GM18951 (cell line): ENCODE results near the gene RETSAT.

ENCODE experiments used
- POLR2A ChIP-seq: IDR thresholded peaks from 4 replicates; pipeline ENCODE4 v1.6.1; 2011; ENCODE audit warnings: mild to moderate bottlenecking; ENCODE audit not compliant: insufficient read length, insufficient read depth; ENCODE audit errors: extremely low read depth
- in situ Hi-C: fragments of 300-500 bp; cut with MboI; formaldehyde crosslinking; loops from one replicate; pipeline ENCODE4 v1.12.0; 2022; ENCODE audit warnings: low sequenced_read_pairs, mixed read lengths, inconsistent platforms; ENCODE audit not compliant: unreplicated experiment

Gene RETSAT

DNA sequence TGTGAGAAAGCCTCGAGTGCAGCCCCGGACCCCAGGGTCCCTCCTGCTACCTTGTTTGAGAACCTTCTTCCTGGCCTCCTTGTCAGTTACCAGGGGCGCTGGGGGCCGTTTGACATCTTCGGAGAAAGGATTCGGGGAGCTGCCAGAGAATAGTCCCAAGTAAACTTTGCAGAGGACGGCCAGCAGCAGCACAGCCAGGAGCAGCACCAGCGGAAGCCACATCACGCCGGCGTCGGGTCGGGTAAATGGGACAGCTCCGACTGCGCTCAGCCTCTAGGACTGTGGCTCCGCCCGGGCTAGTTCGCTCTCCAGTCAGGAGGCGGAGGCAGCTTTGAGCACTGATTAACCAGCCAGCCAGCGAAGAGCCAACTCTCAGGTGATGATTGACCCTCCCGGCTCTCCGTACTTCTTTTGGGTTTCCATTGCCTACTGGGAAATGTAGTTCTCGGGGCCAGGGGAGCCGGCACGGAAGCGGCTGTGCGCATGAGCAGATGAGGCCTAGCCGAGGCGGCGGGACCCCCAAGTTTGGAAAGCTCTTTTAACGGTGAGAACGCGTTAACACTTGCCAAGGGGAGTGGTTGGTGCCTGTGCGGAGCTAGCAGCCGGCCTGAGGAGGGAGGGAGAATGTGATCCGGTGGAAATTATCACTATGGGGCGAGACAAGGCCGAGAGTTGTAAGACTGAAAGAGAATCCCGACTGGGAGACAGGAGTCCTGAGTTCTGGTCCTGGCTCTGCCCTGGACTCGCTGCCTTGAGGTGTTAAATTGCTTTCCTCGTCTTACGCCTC lies at the start of gene RETSAT, which contains the start of gene ELMOD3:
TSS of gene RETSAT (minus strand) at position 243 of the 787 bp plus-strand sequence. CDS start at position 222, 21 bp downstream.
TSS of gene ELMOD3 (plus strand) at position 484 of the 787 bp plus-strand sequence. CDS start 2,430 bp downstream, outside the sequence.
- in situ Hi-C loops: no loop called here

DNA sequence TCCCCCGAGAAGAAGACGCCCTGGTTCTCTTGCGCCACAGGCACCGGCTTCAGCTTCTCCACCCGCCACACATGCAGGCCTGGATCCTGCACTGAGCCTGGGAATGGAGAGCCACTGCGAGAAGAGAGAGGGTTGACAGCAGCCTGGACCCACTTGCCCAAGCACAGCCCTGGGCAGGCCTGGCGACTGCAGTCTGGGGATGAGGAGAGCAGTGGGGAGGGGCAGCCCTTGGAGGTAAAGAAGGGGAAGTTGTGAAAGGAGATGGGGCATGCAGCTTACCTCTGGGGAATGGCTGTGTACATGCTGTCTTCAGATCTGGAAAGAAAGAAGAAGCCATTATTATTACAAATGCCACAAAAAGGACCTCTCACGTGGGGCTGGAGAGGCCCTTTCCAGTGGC lies 47.5 kb upstream of the RETSAT start:
- in situ Hi-C loops: no loop called here

More for the DNA sequence above, at the start of gene RETSAT, which contains the start of gene ELMOD3:
- peak; percentile 99 for TF ChIP-seq POLR2A

DNA sequence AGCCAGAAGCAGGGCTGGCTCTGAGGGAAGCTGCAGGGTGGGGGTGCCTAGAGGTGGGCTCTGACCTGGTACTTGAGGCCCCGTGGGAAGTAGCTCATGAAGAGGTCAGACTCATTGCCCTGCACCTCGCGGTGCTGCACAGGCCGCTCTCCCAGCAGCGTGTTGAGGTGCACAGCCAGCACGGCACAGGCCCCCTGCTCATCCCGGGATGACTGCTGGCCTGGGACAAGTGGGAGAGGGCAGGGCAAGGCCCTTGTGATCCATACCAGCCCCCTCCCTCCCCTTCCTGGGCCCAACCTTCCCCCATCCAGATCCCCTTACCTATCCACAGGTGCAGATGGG lies 47.1 kb upstream of the RETSAT start:
- in situ Hi-C loops: no loop called here
- no peak for TF ChIP-seq POLR2A

More for the DNA sequence above, 47.5 kb upstream of the RETSAT start:
- TF ChIP-seq POLR2A: no peak

DNA sequence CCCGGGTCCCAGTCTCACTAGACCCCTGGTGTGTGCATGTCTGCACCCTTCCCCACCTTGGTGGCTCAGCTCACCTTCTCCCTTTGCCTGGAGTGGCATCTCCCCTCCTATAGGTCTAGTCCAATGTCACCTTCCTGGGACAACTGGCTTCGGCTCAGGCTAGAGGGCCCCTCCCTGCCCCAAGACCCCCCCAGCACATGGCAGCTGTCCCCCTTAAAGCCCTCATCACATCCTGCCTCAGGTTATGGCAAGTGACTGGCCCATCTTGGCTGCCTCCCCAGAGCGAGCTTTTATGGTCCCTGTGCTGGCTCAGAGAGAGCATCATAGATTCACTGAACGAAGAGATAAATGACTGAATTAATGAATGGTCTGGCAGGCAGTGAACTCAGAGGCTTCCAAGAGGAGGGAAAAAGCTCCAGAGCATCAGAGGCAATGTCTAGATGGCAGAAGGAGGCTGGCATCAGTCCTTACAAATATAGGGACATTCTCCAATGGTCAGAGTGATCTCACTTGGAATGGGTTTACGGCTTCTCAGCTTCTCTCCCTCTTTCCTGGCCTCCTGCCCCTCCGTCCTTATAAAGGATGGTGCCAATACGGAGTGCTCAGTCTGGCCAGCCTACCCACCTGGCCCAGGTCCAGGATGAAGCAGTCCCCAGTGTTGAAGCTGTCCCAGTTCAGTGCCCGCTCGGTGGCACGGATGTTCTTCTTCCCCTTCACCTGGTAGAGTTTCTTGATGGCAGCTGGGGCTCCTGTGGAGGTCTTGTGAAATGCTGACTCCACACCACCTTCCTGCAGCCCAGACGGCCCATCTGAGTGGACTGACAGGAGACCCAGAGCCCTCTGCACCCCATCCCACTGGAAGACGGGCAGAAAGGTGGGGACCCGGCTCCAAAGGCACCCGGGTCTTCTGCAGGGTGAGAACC lies 46.5 kb upstream of the RETSAT start:
- in situ Hi-C loops: no loop called here
- TF ChIP-seq POLR2A: no peak

DNA sequence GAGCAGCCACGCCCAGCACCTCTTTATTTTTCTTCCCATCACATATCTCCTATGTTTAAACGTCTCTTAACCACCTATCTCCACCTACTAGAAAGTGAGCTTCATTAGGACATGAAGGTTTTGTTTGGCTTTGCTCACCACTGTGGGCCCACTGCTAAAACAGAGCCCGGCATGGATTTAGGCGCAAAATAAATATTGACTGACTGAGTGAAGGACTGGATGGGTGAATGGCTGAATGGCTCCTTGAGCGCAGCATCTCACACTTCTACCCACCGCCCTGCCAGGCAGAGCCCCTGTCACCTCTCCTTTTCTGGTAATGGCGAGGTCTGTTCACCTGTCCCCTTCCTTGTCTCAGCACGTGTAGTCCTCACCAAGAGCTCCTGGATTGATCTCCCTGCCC lies 45.7 kb upstream of the RETSAT start:
- TF ChIP-seq POLR2A: no peak
- in situ Hi-C loops: no loop called here

DNA sequence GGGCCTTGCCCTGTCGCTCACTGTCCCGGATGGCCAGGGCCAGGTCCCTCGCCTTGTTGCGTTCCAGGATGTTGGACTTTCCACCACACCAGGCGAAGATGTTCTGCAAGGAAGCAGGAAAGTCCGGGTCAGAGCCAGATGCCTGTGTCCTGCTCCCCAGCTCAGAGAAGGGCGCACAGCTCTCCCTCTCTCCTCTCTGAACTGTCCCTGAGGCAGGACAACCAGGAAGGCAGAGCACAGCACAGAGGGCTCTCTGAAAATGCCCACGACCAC lies 44.8 kb upstream of the RETSAT start:
- in situ Hi-C loops: no loop called here
- TF ChIP-seq POLR2A: no peak

DNA sequence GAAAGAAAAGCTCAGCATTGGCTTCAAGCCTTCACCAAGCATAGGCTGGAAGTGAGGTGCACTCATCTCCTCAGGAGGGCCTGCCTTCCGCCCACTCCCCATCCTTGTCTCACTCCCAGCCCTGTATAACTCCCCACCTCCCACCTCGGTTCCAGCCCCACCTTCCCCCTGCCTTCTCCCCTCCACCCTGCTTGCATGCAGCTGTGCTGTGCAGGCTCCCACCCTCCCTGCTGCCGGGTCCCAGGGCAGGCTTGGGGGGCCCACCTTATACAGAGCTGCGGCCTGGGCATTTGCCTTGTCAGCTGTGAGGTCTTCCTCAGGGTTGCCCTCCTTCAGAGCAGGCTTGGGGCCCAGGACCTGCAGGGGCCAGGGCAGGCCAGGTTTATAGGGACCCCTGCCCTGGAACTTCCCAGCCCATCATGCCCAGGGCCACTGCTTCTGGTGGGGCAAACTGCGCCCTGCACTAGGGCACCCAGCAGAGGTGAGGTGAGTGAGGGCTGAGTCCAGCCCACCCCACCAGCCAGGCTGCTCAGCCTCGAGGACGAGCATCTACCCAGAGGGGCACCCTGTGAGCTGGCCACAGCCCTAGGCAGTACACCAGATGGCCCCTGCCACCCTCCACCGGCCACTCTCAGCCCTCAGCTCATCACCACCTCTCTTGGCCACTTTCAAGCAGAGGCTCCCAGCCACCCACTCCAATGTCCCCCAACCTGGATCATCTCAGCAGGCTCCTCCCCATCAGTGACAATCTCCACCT lies 44.3 kb upstream of the RETSAT start:
- in situ Hi-C loops: no loop called here
- no peak for TF ChIP-seq POLR2A

DNA sequence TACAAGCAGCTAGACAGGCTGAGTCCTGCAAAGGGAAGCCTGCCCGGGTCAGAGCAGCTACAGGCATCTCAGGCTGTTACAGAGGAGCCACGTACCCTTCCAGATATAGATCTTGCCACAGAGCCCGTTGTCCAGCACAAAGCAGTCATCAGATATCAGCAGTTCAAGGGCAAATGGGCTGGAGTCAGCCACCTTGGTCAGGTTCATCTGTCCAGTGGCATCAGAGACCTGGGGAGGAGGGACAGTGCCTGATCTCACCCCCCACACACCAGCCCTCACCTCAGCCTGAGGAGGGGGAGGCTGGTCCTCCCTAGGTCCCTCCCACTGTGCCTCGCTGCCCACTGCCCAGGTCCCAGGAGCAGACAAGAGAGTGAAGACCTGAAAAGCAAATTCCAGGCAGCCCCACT lies 43.6 kb upstream of the RETSAT start:
- in situ Hi-C loops: no loop called here

DNA sequence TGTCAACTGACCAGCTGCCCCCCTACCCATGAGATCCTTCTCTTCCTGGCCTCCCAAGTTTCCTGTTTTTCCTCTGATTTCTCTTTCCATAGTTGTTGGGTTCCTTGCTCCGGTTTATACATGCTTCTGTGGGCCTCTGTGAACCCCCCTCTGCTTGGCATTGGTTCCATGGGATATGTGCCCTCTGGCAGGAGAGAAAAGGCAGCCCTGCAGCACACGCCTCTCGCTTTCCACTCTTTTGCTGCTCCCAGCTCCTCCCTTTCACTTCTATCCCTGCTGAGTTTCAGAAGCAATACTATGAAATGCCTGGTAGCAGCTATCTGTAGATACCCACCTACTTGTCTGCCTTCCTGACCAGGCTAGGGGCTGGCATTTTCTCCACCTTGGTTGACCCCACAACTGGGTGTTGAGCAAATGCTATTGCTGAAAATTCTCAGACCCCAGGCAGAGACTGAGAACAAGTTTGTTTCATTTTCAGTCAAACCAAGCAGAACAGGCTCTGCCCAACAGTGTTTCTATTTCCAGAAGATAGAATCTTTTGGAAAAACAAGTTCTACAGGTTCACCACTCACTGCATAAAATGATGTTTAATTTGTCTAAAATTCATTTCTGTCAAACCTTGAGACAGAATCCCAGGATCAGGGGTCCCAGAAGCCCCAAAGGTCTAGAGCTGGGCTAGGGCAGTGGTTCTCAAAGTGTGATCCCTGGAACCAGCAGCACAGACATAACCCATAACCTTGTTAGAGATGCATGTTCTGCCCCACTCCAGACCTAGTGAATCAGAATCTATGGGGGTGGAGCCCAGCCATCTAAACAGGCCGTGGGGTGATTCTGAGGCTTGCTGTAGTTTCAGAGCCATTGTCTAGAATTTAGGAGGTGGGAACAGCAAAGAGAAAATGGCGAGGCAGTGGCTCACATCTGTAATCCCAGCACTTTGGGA lies 42.5 kb upstream of the RETSAT start:
- no peak for TF ChIP-seq POLR2A
- in situ Hi-C loops: no loop called here

More for the DNA sequence above, 43.6 kb upstream of the RETSAT start:
- TF ChIP-seq POLR2A: no peak

DNA sequence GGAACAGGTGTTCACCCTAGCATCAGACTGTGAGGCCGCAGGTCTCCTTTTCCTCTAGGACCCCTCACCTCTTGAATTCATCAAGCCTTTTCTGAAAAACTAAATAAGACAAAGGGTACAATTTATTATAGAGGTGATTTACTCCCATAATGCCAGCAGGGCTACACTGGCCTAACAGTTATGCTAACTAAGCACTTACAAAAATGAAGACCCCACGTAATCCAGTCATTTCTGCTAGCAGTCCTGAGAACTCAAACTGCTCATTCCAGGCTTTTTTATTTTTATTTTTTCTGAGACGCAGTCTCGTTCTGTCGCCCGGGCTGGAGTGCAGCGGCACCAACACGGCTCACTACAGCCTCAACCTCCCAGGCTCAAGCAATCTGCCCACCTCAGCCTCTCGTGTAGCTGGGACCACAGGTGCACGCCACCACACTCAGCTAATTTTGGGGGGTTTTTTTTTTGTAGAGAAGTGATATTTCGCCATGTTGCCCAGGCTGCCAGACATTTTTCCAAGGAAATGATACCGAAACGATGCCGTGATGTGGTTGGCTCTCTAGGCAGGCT lies 41.7 kb upstream of the RETSAT start:
- in situ Hi-C loops: no loop called here

DNA sequence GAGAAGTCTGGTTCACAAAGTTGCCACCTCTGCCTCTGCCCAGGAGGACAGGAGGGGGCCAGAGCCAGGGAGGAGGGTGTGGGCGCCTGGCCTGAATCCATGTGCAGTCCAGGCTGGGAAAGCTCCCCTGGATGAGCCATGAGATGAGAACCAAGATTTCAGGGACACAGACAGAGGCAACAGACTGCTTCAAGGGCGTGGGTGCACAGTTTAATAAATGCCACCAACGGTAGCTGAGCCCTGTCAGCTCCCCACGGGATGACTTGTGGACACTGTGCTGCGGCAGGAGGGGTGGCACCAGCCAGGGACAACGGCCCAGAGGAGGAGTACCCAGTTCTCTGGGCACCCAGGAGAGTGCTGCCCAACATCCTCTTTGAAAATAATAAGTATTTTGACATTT lies 40.6 kb upstream of the RETSAT start:
- TF ChIP-seq POLR2A: no peak
- in situ Hi-C loops: no loop called here

More for the DNA sequence above, 41.7 kb upstream of the RETSAT start:
- TF ChIP-seq POLR2A: no peak

DNA sequence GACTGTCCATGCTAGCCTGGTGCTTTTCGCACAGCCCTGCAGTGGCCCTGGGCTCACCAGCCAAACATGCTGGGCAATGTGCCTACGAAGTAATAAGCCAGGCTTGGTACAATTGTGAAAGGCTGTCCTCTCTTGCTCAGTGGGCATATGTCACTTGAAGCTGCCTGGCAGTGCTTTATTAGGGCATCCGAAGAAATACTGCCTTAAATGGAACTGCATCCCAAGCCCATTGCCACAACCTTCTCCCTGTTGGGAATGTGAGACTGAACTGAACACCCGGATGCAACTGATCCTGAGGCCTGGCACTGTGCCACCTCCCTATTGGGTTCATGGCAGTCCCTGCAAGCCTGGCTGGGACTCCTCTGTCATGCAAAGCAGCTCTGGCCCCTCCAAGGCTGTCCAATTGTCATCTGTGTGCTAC lies 39.9 kb upstream of the RETSAT start:
- in situ Hi-C loops: no loop called here
- no peak for TF ChIP-seq POLR2A
